ENCODE data around the gene KCNH1. TPM values are rescaled to one million over a fixed set of nuclear protein-coding genes. Genes with fewer than 3 reads are reported as not detected.
A peak's percentile ranks its signal among the peaks of the same experiment; 100 is the strongest.

The KCNH1 gene
- total RNA-seq, 1 donor = 41.3 TPM

DNA sequence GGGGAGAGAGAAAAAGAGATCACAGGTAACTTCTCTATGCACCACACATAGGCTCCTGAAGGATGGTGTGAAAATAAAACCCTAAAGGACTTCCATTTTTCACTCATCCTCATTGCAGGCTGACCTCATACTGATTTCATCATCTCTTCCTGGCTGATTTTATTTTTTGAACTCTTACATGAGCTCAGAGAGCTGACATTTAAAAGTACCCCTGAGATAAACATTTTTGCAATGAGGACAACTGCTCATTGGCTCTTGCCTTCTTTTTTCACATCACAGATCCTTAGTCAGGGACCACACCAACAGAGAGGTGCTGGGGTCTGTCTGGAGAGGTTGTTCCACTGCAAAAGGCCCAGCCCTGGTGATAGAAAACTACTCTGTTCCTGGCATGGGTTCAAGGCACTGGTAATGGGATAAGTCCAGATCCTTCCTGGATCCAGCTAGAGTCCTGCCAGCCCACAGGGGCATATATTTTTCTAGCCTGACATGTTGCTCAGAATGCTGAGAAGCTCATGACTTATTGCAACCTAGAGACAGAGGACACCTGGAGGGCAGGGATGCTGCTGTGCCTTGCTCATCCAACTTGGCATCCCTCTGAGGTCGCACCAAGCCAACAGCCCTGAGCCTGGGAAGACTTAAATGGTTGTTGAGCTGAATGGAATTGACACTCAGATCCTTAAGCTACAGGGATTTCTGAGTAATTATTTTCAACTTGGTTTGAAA lies 445.3 kb downstream of the KCNH1 start:
- TF ChIP-seq CTCF (IDR thresholded peaks at IDR 0.05; ENCODE audit: extremely low read depth, low read depth, low read length) = no peak
- H3K4me2 ChIP-seq (ENCODE audit: insufficient read depth, low read length) = no peak overlapping the region
- peak overlapping the region; percentile 65 for H3K27ac ChIP-seq (ENCODE audit: low read depth, low read length)
- no peak overlapping the region for H2AFZ ChIP-seq (ENCODE audit: low read length)
- no peak overlapping the region for H3K4me3 ChIP-seq (ENCODE audit: insufficient read depth, low read length)
- no peaks in the 10 kb centered on the region for H4K20me1 ChIP-seq (ENCODE audit: insufficient read depth, low read length)
- H3K4me1 ChIP-seq (ENCODE audit: insufficient read depth, low read length) = peaks cover 34% of the 10 kb centered on the region
- no peaks in the 10 kb centered on the region for H3K36me3 ChIP-seq (ENCODE audit: insufficient read depth, low read length)
- H3K27me3 ChIP-seq (ENCODE audit: insufficient read depth, low read length) = no peaks in the 10 kb centered on the region
- DNase-seq (ENCODE audit: insufficient read length, low spot score, missing footprints) = peak; percentile 36
- H3K79me2 ChIP-seq (ENCODE audit: insufficient read depth, low read length) = no peaks in the 10 kb centered on the region
- no peaks in the 10 kb centered on the region for H3K9me3 ChIP-seq (ENCODE audit: low read depth, low read length)

DNA sequence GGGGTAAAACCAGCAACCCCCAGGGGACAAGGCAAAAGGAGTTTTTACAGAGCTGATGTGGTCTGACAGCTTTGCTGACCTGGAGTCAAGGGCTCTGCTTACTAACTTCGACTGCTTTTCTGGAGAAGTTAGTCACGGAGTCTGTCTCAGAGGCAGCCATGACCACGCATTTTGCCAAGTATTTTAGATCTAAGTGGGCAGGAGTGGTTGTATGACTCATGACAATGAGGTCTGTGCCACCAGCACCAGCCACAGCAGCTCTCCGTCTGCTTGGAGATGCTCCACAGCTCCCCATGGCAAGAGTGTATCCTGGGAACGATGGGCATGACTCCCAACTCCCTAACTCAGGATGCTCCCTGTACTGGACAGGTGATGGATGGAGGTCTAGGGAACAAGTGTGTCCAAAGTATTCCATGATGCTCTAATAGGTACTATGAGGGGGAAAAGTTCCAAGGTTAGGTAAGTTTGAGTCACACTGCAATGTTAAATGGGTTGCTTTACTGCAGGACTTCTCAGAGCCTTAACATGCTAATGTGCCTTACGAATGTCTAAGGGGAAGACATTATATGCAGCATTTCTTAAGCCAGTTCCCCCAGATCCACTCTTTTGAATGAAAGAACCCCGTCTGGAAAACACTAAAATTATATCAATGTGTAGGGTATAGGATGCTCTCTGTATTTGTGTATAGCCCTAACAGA lies 446.2 kb downstream of the KCNH1 start:
- H3K27me3 ChIP-seq (ENCODE audit: insufficient read depth, low read length) = no peaks in the 10 kb centered on the region
- H3K27ac ChIP-seq (ENCODE audit: low read depth, low read length) = peak overlapping the region; percentile 67
- H3K79me2 ChIP-seq (ENCODE audit: insufficient read depth, low read length) = no peaks in the 10 kb centered on the region
- no peaks in the 10 kb centered on the region for H4K20me1 ChIP-seq (ENCODE audit: insufficient read depth, low read length)
- H3K9me3 ChIP-seq (ENCODE audit: low read depth, low read length) = no peaks in the 10 kb centered on the region
- no peak overlapping the region for H2AFZ ChIP-seq (ENCODE audit: low read length)
- peaks cover 34% of the 10 kb centered on the region for H3K4me1 ChIP-seq (ENCODE audit: insufficient read depth, low read length)
- peak; percentile 97 for DNase-seq (ENCODE audit: insufficient read length, low spot score, missing footprints)
- H3K36me3 ChIP-seq (ENCODE audit: insufficient read depth, low read length) = no peaks in the 10 kb centered on the region
- H3K4me3 ChIP-seq (ENCODE audit: insufficient read depth, low read length) = no peak overlapping the region
- no peak for TF ChIP-seq CTCF (IDR thresholded peaks at IDR 0.05; ENCODE audit: extremely low read depth, low read depth, low read length)
- no peak overlapping the region for H3K4me2 ChIP-seq (ENCODE audit: insufficient read depth, low read length)

GRCh38 chr1:210686841-210687240 lies 447.1 kb downstream of the KCNH1 start:
- no peak overlapping the region for H2AFZ ChIP-seq (ENCODE audit: low read length)
- DNase-seq (ENCODE audit: insufficient read length, low spot score, missing footprints) = peak; percentile 68
- no peaks in the 10 kb centered on the region for H3K79me2 ChIP-seq (ENCODE audit: insufficient read depth, low read length)
- TF ChIP-seq CTCF (IDR thresholded peaks at IDR 0.05; ENCODE audit: extremely low read depth, low read depth, low read length) = no peak
- no peaks in the 10 kb centered on the region for H3K27me3 ChIP-seq (ENCODE audit: insufficient read depth, low read length)
- peaks cover under 1% of the 10 kb centered on the region for H3K36me3 ChIP-seq (ENCODE audit: insufficient read depth, low read length)
- H3K9me3 ChIP-seq (ENCODE audit: low read depth, low read length) = no peaks in the 10 kb centered on the region
- no peak overlapping the region for H3K4me3 ChIP-seq (ENCODE audit: insufficient read depth, low read length)
- H3K27ac ChIP-seq (ENCODE audit: low read depth, low read length) = peak overlapping the region; percentile 67
- no peak overlapping the region for H3K4me2 ChIP-seq (ENCODE audit: insufficient read depth, low read length)
- H3K4me1 ChIP-seq (ENCODE audit: insufficient read depth, low read length) = peaks cover 34% of the 10 kb centered on the region
- H4K20me1 ChIP-seq (ENCODE audit: insufficient read depth, low read length) = no peaks in the 10 kb centered on the region

- Histone ChIP-seq H3K4me3 (ENCODE audit: insufficient read depth, low read length) (no peak overlapping the region), H3K27me3 (ENCODE audit: insufficient read depth, low read length) (no peaks in the 10 kb centered on the region), H3K27ac (ENCODE audit: low read depth, low read length) (no peak overlapping the region), H3K4me1 (ENCODE audit: insufficient read depth, low read length) (peaks cover 33% of the 10 kb centered on the region), H3K9me3 (ENCODE audit: low read depth, low read length) (no peaks in the 10 kb centered on the region), H4K20me1 (ENCODE audit: insufficient read depth, low read length) (no peaks in the 10 kb centered on the region), H3K36me3 (ENCODE audit: insufficient read depth, low read length) (peaks cover 3% of the 10 kb centered on the region), H3K79me2 (ENCODE audit: insufficient read depth, low read length) (no peaks in the 10 kb centered on the region), H3K4me2 (ENCODE audit: insufficient read depth, low read length) (no peak overlapping the region), H2AFZ (ENCODE audit: low read length) (no peak overlapping the region)
- TF ChIP-seq CTCF (IDR thresholded peaks at IDR 0.05; ENCODE audit: extremely low read depth, low read depth, low read length) = no peak
- DNase-seq (ENCODE audit: insufficient read length, low spot score, missing footprints) = peak; percentile 68
Observed at GRCh38 chr1:210685295-210685650, 448.7 kb downstream of the KCNH1 start.
